ENCODE results near the gene ARHGAP15. TPM values are rescaled to one million over a fixed set of nuclear protein-coding genes. Genes with fewer than 3 reads are reported as not detected.

The ARHGAP15 gene
- total RNA-seq, 1 experiment from 2014 or later, result 0.41 TPM

DNA sequence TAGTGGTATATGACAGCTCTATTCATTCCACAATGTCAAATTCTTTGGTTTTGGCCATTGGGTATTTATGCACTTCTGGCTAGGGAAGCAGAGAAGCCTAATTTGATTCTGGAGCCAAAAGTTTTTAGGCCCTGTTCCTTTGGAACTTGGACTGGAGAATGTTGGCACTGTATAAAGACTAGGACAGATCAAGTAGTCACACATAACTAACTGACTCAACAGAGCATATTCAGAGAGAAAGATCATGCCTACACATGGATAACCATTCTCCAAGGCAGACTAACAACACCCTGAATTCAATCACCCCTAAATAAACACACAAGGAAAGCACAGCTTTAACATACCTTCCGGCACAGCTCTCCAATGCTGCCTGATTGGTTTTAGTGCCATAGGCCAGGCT, 62.9 kb downstream of the ARHGAP15 start:
- in situ Hi-C loops (cut with HindIII; ENCODE audit: low pct_unique_long_range_greater_than_20kb, low sequenced_read_pairs), result no loop called here
- no peak for TF ChIP-seq POLR2AphosphoS5 (IDR thresholded peaks at IDR 0.05; ENCODE audit: low read depth, low read length)
- TF ChIP-seq, protein P1, sequence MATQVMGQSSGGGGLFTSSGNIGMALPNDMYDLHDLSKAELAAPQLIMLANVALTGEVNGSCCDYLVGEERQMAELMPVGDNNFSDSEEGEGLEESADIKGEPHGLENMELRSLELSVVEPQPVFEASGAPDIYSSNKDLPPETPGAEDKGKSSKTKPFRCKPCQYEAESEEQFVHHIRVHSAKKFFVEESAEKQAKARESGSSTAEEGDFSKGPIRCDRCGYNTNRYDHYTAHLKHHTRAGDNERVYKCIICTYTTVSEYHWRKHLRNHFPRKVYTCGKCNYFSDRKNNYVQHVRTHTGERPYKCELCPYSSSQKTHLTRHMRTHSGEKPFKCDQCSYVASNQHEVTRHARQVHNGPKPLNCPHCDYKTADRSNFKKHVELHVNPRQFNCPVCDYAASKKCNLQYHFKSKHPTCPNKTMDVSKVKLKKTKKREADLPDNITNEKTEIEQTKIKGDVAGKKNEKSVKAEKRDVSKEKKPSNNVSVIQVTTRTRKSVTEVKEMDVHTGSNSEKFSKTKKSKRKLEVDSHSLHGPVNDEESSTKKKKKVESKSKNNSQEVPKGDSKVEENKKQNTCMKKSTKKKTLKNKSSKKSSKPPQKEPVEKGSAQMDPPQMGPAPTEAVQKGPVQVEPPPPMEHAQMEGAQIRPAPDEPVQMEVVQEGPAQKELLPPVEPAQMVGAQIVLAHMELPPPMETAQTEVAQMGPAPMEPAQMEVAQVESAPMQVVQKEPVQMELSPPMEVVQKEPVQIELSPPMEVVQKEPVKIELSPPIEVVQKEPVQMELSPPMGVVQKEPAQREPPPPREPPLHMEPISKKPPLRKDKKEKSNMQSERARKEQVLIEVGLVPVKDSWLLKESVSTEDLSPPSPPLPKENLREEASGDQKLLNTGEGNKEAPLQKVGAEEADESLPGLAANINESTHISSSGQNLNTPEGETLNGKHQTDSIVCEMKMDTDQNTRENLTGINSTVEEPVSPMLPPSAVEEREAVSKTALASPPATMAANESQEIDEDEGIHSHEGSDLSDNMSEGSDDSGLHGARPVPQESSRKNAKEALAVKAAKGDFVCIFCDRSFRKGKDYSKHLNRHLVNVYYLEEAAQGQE (IDR thresholded peaks at IDR 0.05; ENCODE audit: insufficient read depth in 1 of 2, low read depth in 2 of 2, low read length in 1 of 2), result no peak
- TF ChIP-seq TCF7L2 (IDR thresholded peaks at IDR 0.05; ENCODE audit: low read depth, low read length), result no peak
- TF ChIP-seq CTCF (IDR thresholded peaks at IDR 0.05), result no peak
- TF ChIP-seq SIN3A (IDR thresholded peaks at IDR 0.05; ENCODE audit: borderline replicate concordance, insufficient read depth, low read depth, low read length), result no peak
- Histone ChIP-seq H3K4me3 (ENCODE audit: low read depth in 2 of 2, low read length in 2 of 2) (no peak overlapping the region), H3K27ac (ENCODE audit: low read length) (no peak overlapping the region), H3K36me3 (ENCODE audit: control insufficient read depth, insufficient read depth, low read length) (no peaks in the 10 kb centered on the region), H3K9me3 (ENCODE audit: control insufficient read depth, insufficient read depth, low read depth, low read length) (no peaks in the 10 kb centered on the region), H3K4me1 (ENCODE audit: control insufficient read depth, insufficient read depth, low read length) (no peaks in the 10 kb centered on the region), H3K27me3 (ENCODE audit: control insufficient read depth, insufficient read depth, low read length) (no peaks in the 10 kb centered on the region; the same call in 1 of the 2 replicates)
- ATAC-seq (no peak), DNase-seq (ENCODE audit: low read depth, low spot score) (no peak)
- intact Hi-C loops (cut with micrococcal nuclease; ENCODE audit: unreplicated experiment), result no loop called here
- BruUV-seq (replicated peaks), result no TSS peak
- ChIA-PET POLR2A (no interaction called here), CTCF (no interaction called here)

DNA sequence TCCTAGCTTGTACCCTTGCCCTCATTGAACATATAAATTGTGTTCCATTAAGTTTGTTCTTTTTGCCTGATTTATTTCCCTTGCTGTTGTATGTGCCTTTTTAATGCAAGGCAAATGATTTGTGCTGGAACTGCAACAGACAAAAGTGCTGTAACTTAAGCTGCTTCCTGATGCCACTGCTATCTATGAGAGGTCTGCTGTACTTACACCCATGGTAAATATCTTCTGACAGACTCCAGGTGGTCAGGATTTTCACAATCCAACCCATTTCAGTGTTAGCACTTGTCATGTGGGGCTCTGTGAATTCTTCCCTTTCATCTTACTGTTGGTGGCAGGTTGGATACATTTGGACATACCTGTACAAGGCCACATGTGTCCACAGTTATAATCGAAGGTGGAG, 63.5 kb downstream of the ARHGAP15 start:
- Histone ChIP-seq H3K4me3 (ENCODE audit: low read depth in 2 of 2, low read length in 2 of 2) (no peak overlapping the region), H3K36me3 (ENCODE audit: control insufficient read depth, insufficient read depth, low read length) (no peaks in the 10 kb centered on the region), H3K27ac (ENCODE audit: low read length) (no peak overlapping the region), H3K4me1 (ENCODE audit: control insufficient read depth, insufficient read depth, low read length) (no peaks in the 10 kb centered on the region), H3K27me3 (ENCODE audit: control insufficient read depth, insufficient read depth, low read length) (no peaks in the 10 kb centered on the region; the same call in 1 of the 2 replicates), H3K9me3 (ENCODE audit: control insufficient read depth, insufficient read depth, low read depth, low read length) (no peaks in the 10 kb centered on the region)
- DNase-seq (ENCODE audit: low read depth, low spot score) (no peak), ATAC-seq (no peak)
- BruUV-seq (replicated peaks), result no TSS peak
- intact Hi-C loops (cut with micrococcal nuclease; ENCODE audit: unreplicated experiment), result no loop called here
- in situ Hi-C loops (cut with HindIII; ENCODE audit: low pct_unique_long_range_greater_than_20kb, low sequenced_read_pairs), result no loop called here
- POLR2A ChIA-PET, result no interaction called here
- CTCF ChIA-PET, result no interaction called here
- TF ChIP-seq POLR2AphosphoS5 (IDR thresholded peaks at IDR 0.05; ENCODE audit: low read depth, low read length), result no peak
- TF ChIP-seq TCF7L2 (IDR thresholded peaks at IDR 0.05; ENCODE audit: low read depth, low read length), result no peak
- TF ChIP-seq CTCF (IDR thresholded peaks at IDR 0.05), result no peak
- TF ChIP-seq, protein P1 (IDR thresholded peaks at IDR 0.05; ENCODE audit: insufficient read depth in 1 of 2, low read depth in 2 of 2, low read length in 1 of 2), result no peak
- TF ChIP-seq SIN3A (IDR thresholded peaks at IDR 0.05; ENCODE audit: borderline replicate concordance, insufficient read depth, low read depth, low read length), result no peak
